Measurements from ENCODE around the gene NUPR1. TPM values are rescaled to one million over a fixed set of nuclear protein-coding genes. Genes with fewer than 3 reads are reported as not detected.
A peak's percentile ranks its signal among the peaks of the same experiment; 100 is the strongest.

Gene NUPR1
- total RNA-seq, 1 experiment from 2014 or later = 2.2 TPM

GRCh38 chr16:28531777-28532744 is 6.7 kb downstream of the NUPR1 start:
- no peak for TF ChIP-seq CEBPB (IDR thresholded peaks at IDR 0.05; ENCODE audit: low read depth)
- ATAC-seq (peak; percentile 100), DNase-seq (ENCODE audit: low read depth, low spot score) (peak; percentile 56)
- no peaks in the 10 kb centered on the region for H3K27me3 ChIP-seq (ENCODE audit: insufficient read depth, low read length)
- H3K27ac ChIP-seq (ENCODE audit: low read depth, low read length) = no peak overlapping the region
- intact Hi-C loops (cut with micrococcal nuclease) = no loop called here
- BruUV-seq (replicated peaks) = no TSS peak
- H2AFZ ChIP-seq (ENCODE audit: low read depth, low read length, poor library complexity, severe bottlenecking) = peak overlapping the region; percentile 72
- H3K4me1 ChIP-seq (ENCODE audit: control insufficient read depth in 1 of 2, insufficient read depth in 2 of 2, low read length in 2 of 2) = peaks cover 0 to 12% of the 10 kb centered on the region in 2 experiments; a peak in 3 of 4 replicates
- H3K9me3 ChIP-seq (ENCODE audit: control insufficient read depth in 1 of 2, insufficient read depth in 1 of 2, low read depth in 1 of 2, low read length in 2 of 2) = no peaks in the 10 kb centered on the region
- ChIA-PET RAD21 (ENCODE audit: low non-redundant PET in 1 of 2, low total read pairs in 2 of 2, uncharacterized antibody in 2 of 2, unreplicated experiment in 2 of 2) (no interaction called here), CTCF (no interaction called here), POLR2A (interaction anchor here (1.0 kb wide), 1 partner anchor 9 kb away, joined by 3 read pairs; no protein-coding TSS in a partner anchor)
- H3K4me2 ChIP-seq (ENCODE audit: low read length) = peak overlapping the region; percentile 40
- no peaks in the 10 kb centered on the region for H3K9me2 ChIP-seq (ENCODE audit: insufficient read depth)
- H3K4me3 ChIP-seq (replicated peaks in 1 of 2; ENCODE audit: low read depth in 1 of 2, low read length in 2 of 2) = no peak overlapping the region
- no peaks in the 10 kb centered on the region for H3K79me2 ChIP-seq (ENCODE audit: insufficient read depth, low read length)
- no peaks in the 10 kb centered on the region for H3K36me3 ChIP-seq (ENCODE audit: control insufficient read depth in 1 of 2, insufficient read depth in 2 of 2, low read length in 2 of 2)
- no peak overlapping the region for H3K9ac ChIP-seq (ENCODE audit: low read length)
- no peaks in the 10 kb centered on the region for H4K20me1 ChIP-seq (ENCODE audit: insufficient read depth)

DNA sequence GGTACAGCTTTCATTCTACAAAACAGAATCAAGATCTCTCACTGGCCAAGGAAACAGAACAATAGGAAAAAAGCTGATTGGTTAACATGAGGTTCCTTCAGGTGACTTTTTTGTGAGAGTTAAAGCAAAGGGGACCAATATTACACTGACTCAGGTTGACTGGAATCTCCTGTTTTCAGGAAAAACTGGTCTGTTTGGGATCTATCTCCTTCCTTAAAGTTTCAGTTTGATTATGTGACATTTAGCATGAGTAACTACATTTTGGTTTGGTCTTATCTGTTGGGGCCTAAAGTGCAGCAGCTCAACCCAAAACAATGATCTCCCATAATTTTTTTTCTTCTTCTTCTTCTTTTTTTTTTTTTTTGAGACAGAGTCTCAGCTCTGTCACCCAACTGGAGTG is 9.7 kb downstream of the NUPR1 start:
- ChIA-PET CTCF (no interaction called here), RAD21 (ENCODE audit: low non-redundant PET in 1 of 2, low total read pairs in 2 of 2, uncharacterized antibody in 2 of 2, unreplicated experiment in 2 of 2) (no interaction called here), POLR2A (no interaction called here)
- no TSS peak for BruUV-seq (replicated peaks)
- no peak overlapping the region for H3K9ac ChIP-seq (ENCODE audit: low read length)
- no peak overlapping the region for H3K27ac ChIP-seq (ENCODE audit: low read depth, low read length)
- intact Hi-C loops (cut with micrococcal nuclease) = no loop called here
- H2AFZ ChIP-seq (ENCODE audit: low read depth, low read length, poor library complexity, severe bottlenecking) = no peak overlapping the region
- no peaks in the 10 kb centered on the region for H3K27me3 ChIP-seq (ENCODE audit: insufficient read depth, low read length)
- no peak overlapping the region for H3K4me2 ChIP-seq (ENCODE audit: low read length)
- peaks cover 0 to 9% of the 10 kb centered on the region in 2 experiments; a peak in 3 of 4 replicates for H3K4me1 ChIP-seq (ENCODE audit: control insufficient read depth in 1 of 2, insufficient read depth in 2 of 2, low read length in 2 of 2)
- no peaks in the 10 kb centered on the region for H3K9me3 ChIP-seq (ENCODE audit: control insufficient read depth in 1 of 2, insufficient read depth in 1 of 2, low read depth in 1 of 2, low read length in 2 of 2)
- ATAC-seq (no peak), DNase-seq (ENCODE audit: low read depth, low spot score) (no peak)
- H3K4me3 ChIP-seq (replicated peaks in 1 of 2; ENCODE audit: low read depth in 1 of 2, low read length in 2 of 2) = no peak overlapping the region
- no peaks in the 10 kb centered on the region for H3K36me3 ChIP-seq (ENCODE audit: control insufficient read depth in 1 of 2, insufficient read depth in 2 of 2, low read length in 2 of 2)
- no peaks in the 10 kb centered on the region for H3K79me2 ChIP-seq (ENCODE audit: insufficient read depth, low read length)
- no peaks in the 10 kb centered on the region for H3K9me2 ChIP-seq (ENCODE audit: insufficient read depth)
- no peaks in the 10 kb centered on the region for H4K20me1 ChIP-seq (ENCODE audit: insufficient read depth)
- TF ChIP-seq SRF (IDR thresholded peaks at IDR 0.05; ENCODE audit: low read depth) (no peak), YY1 (IDR thresholded peaks at IDR 0.05; ENCODE audit: extremely low read depth, insufficient replicate concordance, low read depth, low read length) (no peak), CBX3 (IDR thresholded peaks at IDR 0.05; ENCODE audit: low read depth) (no peak), ELF1 (IDR thresholded peaks at IDR 0.05; ENCODE audit: borderline replicate concordance, low read depth) (no peak), JUND (IDR thresholded peaks at IDR 0.05) (no peak), SIN3A (IDR thresholded peaks at IDR 0.05; ENCODE audit: low read depth) (no peak), SP1 (IDR thresholded peaks at IDR 0.05; ENCODE audit: low read depth) (no peak), MAX (IDR thresholded peaks at IDR 0.05) (no peak), CTCF (IDR thresholded peaks at IDR 0.05 in 2 of 3, conservative IDR thresholded peaks at IDR 0.05 in 1 of 3; ENCODE audit: borderline replicate concordance in 1 of 3, insufficient read depth in 1 of 3, low read depth in 2 of 3, low read length in 2 of 3) (no peak), REST (IDR thresholded peaks at IDR 0.05; ENCODE audit: low read depth) (no peak)

All from HCT116 (cell line).